ENCODE data around the gene SRL. TPM values are rescaled to one million over a fixed set of nuclear protein-coding genes. Genes with fewer than 3 reads are reported as not detected.
A peak's percentile ranks its signal among the peaks of the same experiment; 100 is the strongest.

Gene SRL
- total RNA-seq, 1 experiment from 2014 or later, result 71.0 TPM

- no peak overlapping the region; the same call in 1 of the 2 replicates for H3K27ac ChIP-seq
Measured at GRCh38 chr16:4246777-4247459, 5.0 kb upstream of the SRL start.

GRCh38 chr16:4245077-4245791 lies 3.4 kb upstream of the SRL start:
- peak overlapping the region; percentile 91 for H3K27ac ChIP-seq
- H3K4me3 ChIP-seq, result peak overlapping the region; percentile 4
- H3K27me3 ChIP-seq, result no peaks in the 10 kb centered on the region
- H3K36me3 ChIP-seq, result no peaks in the 10 kb centered on the region
- peaks cover 39% of the 10 kb centered on the region for H3K4me1 ChIP-seq
- peak; percentile 80 to 90 for DNase-seq
- 0 out of 2 replicates have a peak, but pooled peaks cover 5% of the 10 kb centered on the region for H3K9me3 ChIP-seq (replicated peaks)

More at GRCh38 chr16:4246777-4247459, 5.0 kb upstream of the SRL start:
- no peaks in the 10 kb centered on the region for H3K36me3 ChIP-seq
- DNase-seq, result peak in 1 of 2 experiments; percentile 34
- no peak overlapping the region for H3K4me3 ChIP-seq
- H3K4me1 ChIP-seq, result peaks cover 38% of the 10 kb centered on the region
- H3K9me3 ChIP-seq (replicated peaks), result 0 out of 2 replicates have a peak, but pooled peaks cover 5% of the 10 kb centered on the region
- no peaks in the 10 kb centered on the region for H3K27me3 ChIP-seq

GRCh38 chr16:4244254-4245076 lies 2.6 kb upstream of the SRL start:
- Histone ChIP-seq H3K4me3 (no peak overlapping the region; the same call in 1 of the 2 replicates), H3K9me3 (replicated peaks) (0 out of 2 replicates have a peak, but pooled peaks cover 5% of the 10 kb centered on the region), H3K27me3 (no peaks in the 10 kb centered on the region), H3K4me1 (peaks cover 43% of the 10 kb centered on the region), H3K27ac (peak overlapping the region; percentile 91), H3K36me3 (no peaks in the 10 kb centered on the region)
- peak; percentile 94 to 97 for DNase-seq

GRCh38 chr16:4241258-4241927 lies 487 bp downstream of the SRL start:
- 0 out of 2 replicates have a peak, but pooled peaks cover 5% of the 10 kb centered on the region for H3K9me3 ChIP-seq (replicated peaks)
- H3K4me1 ChIP-seq, result peaks cover 34% of the 10 kb centered on the region
- peak; percentile 39 to 51 for DNase-seq
- peak overlapping the region; percentile 66 for H3K27ac ChIP-seq
- peak overlapping the region; percentile 61 for H3K4me3 ChIP-seq
- H3K27me3 ChIP-seq, result no peaks in the 10 kb centered on the region
- H3K36me3 ChIP-seq, result no peaks in the 10 kb centered on the region

GRCh38 chr16:4240624-4241023 lies 1.3 kb downstream of the SRL start:
- peaks cover 26% of the 10 kb centered on the region for H3K4me1 ChIP-seq
- H3K27ac ChIP-seq, result peak overlapping the region; percentile 66
- H3K9me3 ChIP-seq (replicated peaks), result 0 out of 2 replicates have a peak, but pooled peaks cover 5% of the 10 kb centered on the region
- DNase-seq, result peak; percentile 72 to 81
- no peaks in the 10 kb centered on the region for H3K27me3 ChIP-seq
- peak overlapping the region; percentile 61 for H3K4me3 ChIP-seq
- no peaks in the 10 kb centered on the region for H3K36me3 ChIP-seq

GRCh38 chr16:4239682-4240175 lies 2.2 kb downstream of the SRL start:
- Histone ChIP-seq H3K4me3 (no peak overlapping the region), H3K27ac (no peak overlapping the region)

GRCh38 chr16:4239020-4239419 lies 2.9 kb downstream of the SRL start:
- no peak overlapping the region for H3K4me3 ChIP-seq
- DNase-seq, result no peak
- H3K27ac ChIP-seq, result no peak overlapping the region
- H3K36me3 ChIP-seq, result no peaks in the 10 kb centered on the region
- 0 out of 2 replicates have a peak, but pooled peaks cover 5% of the 10 kb centered on the region for H3K9me3 ChIP-seq (replicated peaks)
- H3K4me1 ChIP-seq, result peaks cover 25% of the 10 kb centered on the region
- no peaks in the 10 kb centered on the region for H3K27me3 ChIP-seq

More at GRCh38 chr16:4239682-4240175, 2.2 kb downstream of the SRL start:
- Histone ChIP-seq H3K36me3 (no peaks in the 10 kb centered on the region), H3K9me3 (replicated peaks) (0 out of 2 replicates have a peak, but pooled peaks cover 5% of the 10 kb centered on the region), H3K27me3 (no peaks in the 10 kb centered on the region), H3K4me1 (peaks cover 21% of the 10 kb centered on the region)
- no peak for DNase-seq

GRCh38 chr16:4233431-4233830 lies 8.4 kb downstream of the SRL start:
- Histone ChIP-seq H3K27me3 (no peaks in the 10 kb centered on the region), H3K9me3 (replicated peaks) (no peaks in the 10 kb centered on the region), H3K36me3 (peaks cover 8% of the 10 kb centered on the region; the same call in 1 of the 2 replicates), H3K27ac (peak overlapping the region; percentile 74), H3K4me3 (no peak overlapping the region), H3K4me1 (peaks cover 33% of the 10 kb centered on the region)
- peak; percentile 81 to 83 for DNase-seq

GRCh38 chr16:4232541-4233386 lies 9.1 kb downstream of the SRL start:
- no peaks in the 10 kb centered on the region for H3K27me3 ChIP-seq
- no peak overlapping the region for H3K4me3 ChIP-seq
- H3K4me1 ChIP-seq, result peaks cover 33% of the 10 kb centered on the region
- peaks cover 9% of the 10 kb centered on the region; the same call in 1 of the 2 replicates for H3K36me3 ChIP-seq
- H3K27ac ChIP-seq, result peak overlapping the region; percentile 74
- no peaks in the 10 kb centered on the region for H3K9me3 ChIP-seq (replicated peaks)
- peak; percentile 82 to 85 for DNase-seq

GRCh38 chr16:4231886-4232285 lies 10.0 kb downstream of the SRL start:
- H3K9me3 ChIP-seq (replicated peaks), result no peaks in the 10 kb centered on the region
- DNase-seq, result no peak
- H3K4me1 ChIP-seq, result peaks cover 33% of the 10 kb centered on the region
- peaks cover 12% of the 10 kb centered on the region; the same call in 1 of the 2 replicates for H3K36me3 ChIP-seq
- H3K27ac ChIP-seq, result peak overlapping the region; percentile 74; the same call in 1 of the 2 replicates
- H3K27me3 ChIP-seq, result no peaks in the 10 kb centered on the region
- no peak overlapping the region for H3K4me3 ChIP-seq

- H3K27me3 ChIP-seq, result no peaks in the 10 kb centered on the region
- no peak overlapping the region for H3K4me3 ChIP-seq
Measured at GRCh38 chr16:4231367-4231766, 10.5 kb downstream of the SRL start.

GRCh38 chr16:4227040-4227332 lies 14.9 kb downstream of the SRL start:
- Histone ChIP-seq H3K4me3 (no peak overlapping the region), H3K4me1 (peaks cover 3% of the 10 kb centered on the region), H3K27me3 (no peaks in the 10 kb centered on the region), H3K36me3 (peaks cover 12% of the 10 kb centered on the region), H3K27ac (no peak overlapping the region), H3K9me3 (replicated peaks) (no peaks in the 10 kb centered on the region)
- no peak for DNase-seq

More at GRCh38 chr16:4231367-4231766, 10.5 kb downstream of the SRL start:
- peaks cover 12% of the 10 kb centered on the region; the same call in 1 of the 2 replicates for H3K36me3 ChIP-seq
- peaks cover 33% of the 10 kb centered on the region for H3K4me1 ChIP-seq
- H3K27ac ChIP-seq, result no peak overlapping the region
- no peaks in the 10 kb centered on the region for H3K9me3 ChIP-seq (replicated peaks)
- DNase-seq, result no peak
